ENCODE results near the gene NPHP3.

The NPHP3 gene

GRCh38 chr3:132638706-132639105, 83.5 kb downstream of the NPHP3 start:
- Histone ChIP-seq H3K9me3 (ENCODE audit: control insufficient read depth, insufficient read depth, low read depth, low read length) (no peaks in the 10 kb centered on the region), H3K27ac (ENCODE audit: extremely low read depth, low read depth, low read length) (no peak overlapping the region), H3K36me3 (ENCODE audit: control insufficient read depth in 2 of 2, insufficient read depth in 1 of 2, low read length in 2 of 2) (peaks cover 0 to 36% of the 10 kb centered on the region in 2 experiments), H3K4me1 (ENCODE audit: control insufficient read depth, insufficient read depth, low read length) (no peaks in the 10 kb centered on the region), H3K4me3 (ENCODE audit: low read depth, low read length) (no peak overlapping the region)
- no peak for TF ChIP-seq ZNF335 (tag by site-specific recombination; conservative IDR thresholded peaks at IDR 0.05)
- TF ChIP-seq PRDM10 (tag by site-specific recombination; IDR thresholded peaks at IDR 0.05): no peak
- no peak for TF ChIP-seq KLF7 (tag by site-specific recombination; IDR thresholded peaks at IDR 0.05; ENCODE audit: borderline replicate concordance)
- no peak for TF ChIP-seq ZNF513 (tag by site-specific recombination; IDR thresholded peaks at IDR 0.05)
- ChIA-PET CTCF (interaction anchor here (0.6 to 1.2 kb wide), 3 partner anchors 21 to 319 kb away, joined by 3 to 7 read pairs (median 3); partner anchors contain the start of gene ACAD11), POLR2A (no interaction called here)

- Histone ChIP-seq H3K36me3 (ENCODE audit: control insufficient read depth in 2 of 2, insufficient read depth in 1 of 2, low read length in 2 of 2) (peaks cover 0 to 31% of the 10 kb centered on the region in 2 experiments), H3K4me3 (ENCODE audit: low read depth, low read length) (no peak overlapping the region), H3K4me1 (ENCODE audit: control insufficient read depth, insufficient read depth, low read length) (no peaks in the 10 kb centered on the region), H3K9me3 (ENCODE audit: control insufficient read depth, insufficient read depth, low read depth, low read length) (no peaks in the 10 kb centered on the region), H3K27ac (ENCODE audit: extremely low read depth, low read depth, low read length) (no peak overlapping the region)
- CTCF ChIA-PET: interaction anchor here (0.6 kb wide), 1 partner anchor 271 kb away, joined by 3 read pairs; no protein-coding TSS in a partner anchor
- POLR2A ChIA-PET: no interaction called here
- no peak for TF ChIP-seq ZEB2 (tag by site-specific recombination; IDR thresholded peaks at IDR 0.05)
- no peak for TF ChIP-seq ZNF133 (tag by site-specific recombination; IDR thresholded peaks at IDR 0.05)
- no peak for TF ChIP-seq ZNF169 (tag by site-specific recombination; IDR thresholded peaks at IDR 0.05)
- TF ChIP-seq PATZ1 (tag by site-specific recombination; IDR thresholded peaks at IDR 0.05): no peak
- no peak for TF ChIP-seq ZNF701 (tag by site-specific recombination; IDR thresholded peaks at IDR 0.05)
- TF ChIP-seq ZNF518A (tag by site-specific recombination; conservative IDR thresholded peaks at IDR 0.05; ENCODE audit: low read depth): no peak
- TF ChIP-seq ZNF645 (tag by site-specific recombination; IDR thresholded peaks at IDR 0.05): no peak
- TF ChIP-seq HIC1 (tag by site-specific recombination; IDR thresholded peaks at IDR 0.05): no peak
- no peak for TF ChIP-seq ZNF398 (tag by site-specific recombination; IDR thresholded peaks at IDR 0.05)
These were observed 84.6 kb downstream of the NPHP3 start for GRCh38 chr3:132637590-132637989.
